ENCODE measurements around the gene RTN4R. TPM values are rescaled to one million over a fixed set of nuclear protein-coding genes. Genes with fewer than 3 reads are reported as not detected.

The RTN4R gene
- polyA plus RNA-seq, 4 donors, result 5.0 to 9.0 (median 6.1) TPM

Other genes starting within 250 kb of the RTN4R start
- gene TANGO2, start 247.2 kb downstream of the RTN4R start, polyA plus RNA-seq (ENCODE audit: insufficient read length in 4 of 4), result 10 to 100 TPM in 3 of 4 donors, 1 to 10 TPM in 1; 9.4 to 14.4 (median 10.8) TPM
- 10 to 100 TPM; 39.2 to 48.4 (median 40.9) TPM for gene DGCR8, start 188.1 kb downstream of the RTN4R start, polyA plus RNA-seq (ENCODE audit: insufficient read length in 4 of 4)
- gene RANBP1, start 152.2 kb downstream of the RTN4R start, polyA plus RNA-seq (ENCODE audit: insufficient read length in 4 of 4), result 100 to 1,000 TPM; 182 to 199 (median 190) TPM
- 10 to 100 TPM; 44.9 to 58.1 (median 48.8) TPM for gene TRMT2A, start 151.1 kb downstream of the RTN4R start, polyA plus RNA-seq (ENCODE audit: insufficient read length in 4 of 4)
- 10 to 100 TPM; 34.7 to 55.9 (median 40.9) TPM for gene ZDHHC8, start 136.5 kb downstream of the RTN4R start, polyA plus RNA-seq (ENCODE audit: insufficient read length in 4 of 4)
- under 1 TPM; 0.53 to 0.93 (median 0.76) TPM for gene CCDC188, start 117.3 kb downstream of the RTN4R start, polyA plus RNA-seq (ENCODE audit: insufficient read length in 4 of 4)
- 10 to 100 TPM; 45.1 to 68.0 (median 52.9) TPM for gene DGCR6L, start 51.7 kb upstream of the RTN4R start, polyA plus RNA-seq (ENCODE audit: insufficient read length in 4 of 4)
- gene ZNF74, start 125.8 kb upstream of the RTN4R start, polyA plus RNA-seq (ENCODE audit: insufficient read length in 4 of 4), result 10 to 100 TPM; 15.0 to 20.4 (median 15.9) TPM
- gene SCARF2, start 169.5 kb upstream of the RTN4R start, polyA plus RNA-seq (ENCODE audit: insufficient read length in 4 of 4), result 10 to 100 TPM; 16.3 to 25.5 (median 18.0) TPM
- 10 to 100 TPM; 29.4 to 33.1 (median 32.6) TPM for gene KLHL22, start 227.5 kb upstream of the RTN4R start, polyA plus RNA-seq (ENCODE audit: insufficient read length in 4 of 4)
- 10 to 100 TPM; 38.6 to 49.3 (median 42.8) TPM for gene MED15, start 239.3 kb upstream of the RTN4R start, polyA plus RNA-seq (ENCODE audit: insufficient read length in 4 of 4)